ENCODE measurements around the gene KIRREL2.
A peak's percentile ranks its signal among the peaks of the same experiment; 100 is the strongest.
"Not testable (repeated sequence)": the region's sequence is repeated elsewhere in the genome, so short reads cannot be mapped to it uniquely, and the experiment has no call there.

The KIRREL2 gene

DNA sequence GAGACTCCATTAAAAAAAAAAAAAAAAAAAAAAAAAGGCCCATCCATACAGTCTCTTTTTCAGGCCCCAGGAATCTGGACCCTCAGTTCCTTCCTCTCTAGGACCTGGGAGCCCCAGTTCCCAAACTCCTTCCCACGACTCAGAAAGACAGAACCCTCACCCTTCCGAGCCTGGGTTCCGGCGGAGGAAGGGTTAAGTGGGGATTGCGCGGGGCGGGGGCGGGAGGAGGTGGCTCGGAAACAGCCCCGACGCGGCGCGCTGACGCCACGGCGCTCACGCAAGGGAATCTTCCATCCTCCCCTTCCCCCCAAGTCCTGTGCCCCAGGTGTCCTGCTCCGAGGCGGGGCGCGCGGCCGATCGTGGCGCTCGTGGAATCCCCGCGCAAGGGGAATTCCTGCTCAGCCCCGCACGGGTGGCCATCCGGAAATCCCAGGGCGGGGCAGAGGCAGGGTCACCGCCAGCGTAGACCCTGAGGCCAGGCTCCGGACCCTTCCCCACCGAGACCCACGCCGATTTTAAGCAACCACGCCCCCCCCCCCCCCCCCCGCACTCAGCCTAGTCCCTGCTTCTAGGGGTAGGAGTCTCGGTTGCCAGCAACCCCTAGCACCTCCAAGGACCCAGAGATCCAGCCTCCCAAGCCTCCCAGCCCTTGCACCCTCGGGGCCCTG, 43.0 kb downstream of the KIRREL2 start:
- DNase-seq (ENCODE audit: low spot score): peak; percentile 95

- peak; percentile 80 for DNase-seq (ENCODE audit: low spot score)
Observed at GRCh38 chr19:35901055-35901644, 44.4 kb downstream of the KIRREL2 start.

DNA sequence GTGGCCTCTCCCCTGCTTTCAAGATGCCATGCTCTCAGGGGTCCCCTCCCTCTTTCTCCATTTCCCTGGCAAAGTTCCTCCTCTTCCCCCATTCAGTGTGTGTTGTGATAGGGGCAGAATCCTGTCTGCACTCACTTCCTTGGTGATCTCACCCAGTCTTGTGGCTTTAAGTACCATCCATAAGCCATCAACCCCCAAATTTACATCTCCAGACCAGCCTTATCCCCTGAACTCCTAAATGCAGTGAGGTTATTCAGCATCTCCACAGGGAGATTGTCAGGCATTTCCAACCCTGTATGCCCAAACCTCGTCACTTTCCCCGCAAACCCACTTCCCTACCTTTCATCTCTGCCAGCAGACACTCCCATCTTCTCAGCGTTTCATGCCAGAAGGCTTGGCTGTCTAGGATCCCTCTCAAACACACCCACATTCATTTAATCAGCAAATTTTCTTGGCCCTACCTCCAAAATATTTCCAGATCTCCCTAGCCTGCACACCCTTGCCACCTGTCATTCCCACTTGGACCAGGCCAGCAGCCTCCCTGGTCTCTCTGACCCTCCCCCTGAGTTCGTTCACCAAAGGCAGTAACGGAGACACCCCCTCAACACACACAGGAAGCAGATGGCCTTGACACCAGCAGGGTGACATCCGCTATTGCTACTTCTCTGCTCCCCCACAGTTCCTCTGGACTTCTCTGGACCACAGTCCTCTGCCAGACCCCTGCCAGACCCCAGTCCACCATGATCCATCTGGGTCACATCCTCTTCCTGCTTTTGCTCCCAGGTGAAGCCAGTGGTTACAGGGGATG, 45.3 kb downstream of the KIRREL2 start, which contains the start of gene HCST:
TSS of gene HCST (plus strand) at position 676 of the 808 bp plus-strand sequence. CDS start at position 741, 65 bp downstream.
- DNase-seq (ENCODE audit: low spot score): peak; percentile 73

DNA sequence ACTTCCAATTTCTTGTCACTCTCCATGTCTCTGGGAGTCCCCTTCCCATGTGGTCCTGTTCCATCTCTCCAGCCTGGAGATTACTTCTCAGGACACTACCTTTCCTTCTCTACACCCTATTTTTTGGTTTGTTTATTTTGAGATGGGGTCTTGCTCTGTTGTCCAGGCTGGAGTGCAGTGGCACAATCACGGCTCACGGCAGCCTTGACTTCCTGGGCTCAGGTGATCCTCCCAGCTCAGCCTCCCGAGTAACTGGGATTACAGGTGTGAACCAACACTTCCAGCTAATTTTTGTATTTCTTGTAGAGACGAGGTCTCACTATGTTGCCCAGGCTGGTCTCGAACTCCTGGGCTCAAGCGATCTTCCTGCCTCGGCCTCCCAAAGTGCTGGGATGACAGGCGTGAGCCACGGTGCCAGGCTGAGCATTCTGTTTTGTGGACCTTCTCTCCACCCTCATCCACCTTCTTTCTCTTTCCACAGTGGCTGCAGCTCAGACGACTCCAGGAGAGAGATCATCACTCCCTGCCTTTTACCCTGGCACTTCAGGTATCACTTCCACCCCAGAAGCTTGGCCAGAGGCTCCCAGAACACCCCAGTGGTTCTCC, 46.3 kb downstream of the KIRREL2 start:
- DNase-seq (ENCODE audit: low spot score): no peak

DNA sequence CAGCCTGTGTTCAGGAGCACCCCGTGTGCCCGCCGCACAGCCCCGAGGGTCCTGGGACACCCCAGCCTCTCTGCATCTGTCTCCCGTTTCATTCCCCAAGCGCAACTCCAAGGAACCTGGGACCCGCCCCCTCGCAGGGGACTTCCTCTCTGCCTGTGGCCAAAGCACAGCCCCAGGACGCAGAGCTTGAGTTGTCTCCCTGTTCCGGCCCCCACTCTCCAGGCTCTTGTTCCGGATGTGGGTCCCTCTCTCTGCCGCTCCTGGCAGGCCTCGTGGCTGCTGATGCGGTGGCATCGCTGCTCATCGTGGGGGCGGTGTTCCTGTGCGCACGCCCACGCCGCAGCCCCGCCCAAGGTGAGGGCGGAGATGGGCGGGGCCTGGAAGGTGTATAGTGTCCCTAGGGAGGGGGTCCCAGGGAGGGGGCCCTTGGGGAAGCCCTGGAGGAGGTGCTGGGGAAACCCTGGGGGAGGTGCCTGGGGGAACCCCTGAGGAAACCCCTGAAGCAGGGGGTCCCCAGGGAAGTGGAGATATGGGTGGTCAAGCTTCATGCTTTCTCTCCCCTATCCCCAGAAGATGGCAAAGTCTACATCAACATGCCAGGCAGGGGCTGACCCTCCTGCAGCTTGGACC, 47.0 kb downstream of the KIRREL2 start:
- peak; percentile 70 for DNase-seq (ENCODE audit: low spot score)

GRCh38 chr19:35904311-35905068, 47.8 kb downstream of the KIRREL2 start:
- DNase-seq (ENCODE audit: low spot score): no peak

DNA sequence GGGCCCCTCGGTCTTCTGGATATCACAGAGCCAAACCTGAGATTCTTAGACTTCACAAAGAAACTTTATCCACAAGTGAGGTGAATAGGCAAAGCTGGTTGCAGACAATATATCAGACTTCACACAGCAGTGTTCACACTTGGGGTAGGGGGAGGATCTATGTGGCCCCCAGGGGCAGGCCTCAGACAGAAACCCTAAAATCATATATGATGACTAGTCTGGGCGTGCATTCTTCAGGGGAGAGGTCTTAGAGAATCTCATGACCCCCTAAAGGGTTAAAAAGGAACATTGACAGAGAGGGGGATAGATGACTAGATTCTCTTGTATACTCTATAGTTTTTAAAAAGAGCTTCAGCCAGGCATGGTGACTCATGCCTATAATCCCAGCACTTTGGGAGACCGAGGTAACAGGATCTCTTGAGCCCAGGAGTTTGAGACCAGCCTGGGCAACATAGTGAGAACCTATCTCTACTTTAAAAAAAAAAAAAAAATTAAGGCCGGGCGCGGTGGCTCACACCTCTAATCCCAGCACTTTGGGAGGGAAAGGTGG, 48.5 kb downstream of the KIRREL2 start:
- DNase-seq (ENCODE audit: low spot score): no peak

DNA sequence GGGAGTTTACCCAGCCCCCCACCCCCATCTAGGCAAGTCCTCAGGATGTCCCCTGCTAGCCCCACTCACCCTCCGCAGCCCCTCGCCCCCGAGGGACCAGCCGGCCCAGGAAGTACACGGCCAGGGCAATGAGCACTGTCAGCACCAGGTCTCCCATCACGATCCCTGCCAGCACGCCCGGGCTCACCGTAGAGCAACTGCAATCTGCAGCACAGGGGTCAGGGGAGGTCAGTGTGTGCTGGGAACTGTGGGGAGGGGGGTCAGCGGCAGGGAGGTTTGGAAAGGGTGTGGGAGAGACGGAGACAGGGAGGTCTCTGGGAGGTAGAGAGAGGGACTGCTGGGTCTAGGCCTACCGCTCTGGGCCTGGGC, 50.6 kb downstream of the KIRREL2 start:
- no peak for DNase-seq (ENCODE audit: low spot score)

- DNase-seq (ENCODE audit: low spot score): no peak
Observed at GRCh38 chr19:35908010-35908441, 51.3 kb downstream of the KIRREL2 start, which contains the start of gene TYROBP. TYROBP (minus strand) TSS chr19:35908295; CDS start chr19:35908228, 67 bp downstream.

- DNase-seq (ENCODE audit: low spot score): no peak
Observed at GRCh38 chr19:35908973-35909683, 52.4 kb downstream of the KIRREL2 start.

DNA sequence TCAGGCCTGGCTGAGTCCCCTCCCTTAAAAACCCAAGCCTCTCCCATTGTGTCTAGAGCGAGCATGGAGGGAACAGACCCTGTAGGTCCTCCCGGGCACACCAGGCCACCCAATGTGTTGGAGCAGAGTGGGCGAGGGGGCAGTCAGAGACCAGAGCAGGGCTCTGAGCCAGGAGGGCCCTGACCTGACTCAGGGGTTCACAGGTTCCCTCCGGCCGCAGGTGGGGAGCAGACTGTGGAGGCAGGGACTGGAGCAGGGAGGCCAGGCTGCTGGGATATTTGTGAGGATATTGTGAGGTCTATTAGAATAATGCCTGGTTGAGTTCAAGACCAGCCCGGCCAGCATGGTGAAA, 52.9 kb downstream of the KIRREL2 start:
- no peak for DNase-seq (ENCODE audit: low spot score)

GRCh38 chr19:35910355-35910754, 53.6 kb downstream of the KIRREL2 start:
- not testable (repeated sequence) for DNase-seq (ENCODE audit: low spot score)

DNA sequence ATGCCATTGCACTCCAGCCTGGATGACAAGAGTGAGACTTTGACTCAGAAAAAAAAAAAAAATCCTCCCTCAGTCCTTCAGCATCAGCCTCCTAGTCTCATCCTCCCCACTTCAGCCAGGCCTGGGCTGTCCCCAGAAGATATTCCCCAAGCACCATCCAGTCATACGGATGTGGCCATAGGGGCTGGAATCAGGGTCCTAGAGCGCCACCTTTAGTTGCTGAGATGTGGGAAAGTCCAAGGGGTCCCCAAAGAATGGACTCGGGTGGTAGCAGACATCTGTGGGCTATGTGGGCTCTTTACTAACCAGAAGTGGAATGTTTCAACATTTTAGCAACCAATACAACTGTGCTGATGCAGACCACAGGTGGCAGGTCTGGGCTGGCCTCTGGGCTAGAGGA, 54.5 kb downstream of the KIRREL2 start:
- DNase-seq (ENCODE audit: low spot score): no peak

- no peak for DNase-seq (ENCODE audit: low spot score)
Observed at GRCh38 chr19:35911790-35912189, 55.1 kb downstream of the KIRREL2 start.

- DNase-seq (ENCODE audit: low spot score): no peak
Observed at GRCh38 chr19:35913589-35913988, 56.9 kb downstream of the KIRREL2 start.

- DNase-seq (ENCODE audit: low spot score): no peak
Observed at GRCh38 chr19:35915443-35915842, 58.7 kb downstream of the KIRREL2 start.
